ENCODE measurements around the gene DUS4L.
A peak's percentile ranks its signal among the peaks of the same experiment; 100 is the strongest.

Gene DUS4L

DNA sequence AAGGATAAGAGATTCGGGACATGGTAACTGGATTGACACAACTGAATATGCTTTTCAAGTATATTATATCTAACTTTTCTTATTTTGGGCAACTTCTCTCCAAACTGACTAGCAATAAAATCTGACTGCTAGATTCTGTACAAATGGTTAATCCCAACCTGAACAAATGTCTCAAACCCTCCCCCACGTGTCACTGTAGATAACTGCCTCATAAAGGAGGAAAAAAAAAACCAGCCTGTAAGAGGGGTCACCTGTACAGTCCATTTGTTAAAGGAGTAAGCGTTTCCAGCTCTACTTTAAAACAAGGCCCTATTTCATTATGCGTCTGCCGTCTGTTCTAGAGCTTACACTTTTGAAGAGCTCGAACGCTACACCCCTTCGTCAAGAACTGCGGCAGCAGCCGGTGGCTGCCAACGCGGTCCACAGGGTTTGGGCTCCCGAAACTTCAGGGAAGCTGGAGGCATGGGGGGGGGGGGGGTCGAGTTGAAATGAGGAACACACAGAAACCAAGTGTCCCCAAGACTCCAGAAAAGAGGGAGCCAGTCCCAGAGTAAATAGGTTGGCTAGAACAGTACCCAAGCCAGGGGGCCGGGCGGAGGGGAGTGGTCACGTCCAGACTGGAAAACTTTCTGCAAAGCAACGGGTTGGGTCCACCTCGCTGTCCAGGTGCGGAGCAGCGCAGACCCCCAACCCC is 543 bp upstream of the DUS4L start:
- H3K4me1 ChIP-seq (ENCODE audit: insufficient read depth, insufficient read length) = no peaks in the 10 kb centered on the region
- DNase-seq (ENCODE audit: low read depth, low spot score) = no peak
- no peak for TF ChIP-seq SUZ12 (IDR thresholded peaks at IDR 0.05; ENCODE audit: extremely low read depth, insufficient read depth, insufficient read length)
- TF ChIP-seq ZNF274 (IDR thresholded peaks at IDR 0.05; ENCODE audit: low read depth, low read length) = no peak
- TF ChIP-seq YY1 (IDR thresholded peaks at IDR 0.05; ENCODE audit: insufficient read depth, insufficient read length) = no peak
- no peaks in the 10 kb centered on the region for H3K27me3 ChIP-seq (ENCODE audit: insufficient read depth, insufficient read length)
- H3K36me3 ChIP-seq (ENCODE audit: insufficient read depth, insufficient read length, low read length) = peaks cover 13% of the 10 kb centered on the region
- H3K4me3 ChIP-seq (ENCODE audit: insufficient read length, low read depth) = peak overlapping the region; percentile 86
- no peaks in the 10 kb centered on the region for H3K9me3 ChIP-seq (ENCODE audit: insufficient read depth, low read length)
- peak overlapping the region; percentile 89 for H3K9ac ChIP-seq (ENCODE audit: insufficient read length, low read depth)

DNA sequence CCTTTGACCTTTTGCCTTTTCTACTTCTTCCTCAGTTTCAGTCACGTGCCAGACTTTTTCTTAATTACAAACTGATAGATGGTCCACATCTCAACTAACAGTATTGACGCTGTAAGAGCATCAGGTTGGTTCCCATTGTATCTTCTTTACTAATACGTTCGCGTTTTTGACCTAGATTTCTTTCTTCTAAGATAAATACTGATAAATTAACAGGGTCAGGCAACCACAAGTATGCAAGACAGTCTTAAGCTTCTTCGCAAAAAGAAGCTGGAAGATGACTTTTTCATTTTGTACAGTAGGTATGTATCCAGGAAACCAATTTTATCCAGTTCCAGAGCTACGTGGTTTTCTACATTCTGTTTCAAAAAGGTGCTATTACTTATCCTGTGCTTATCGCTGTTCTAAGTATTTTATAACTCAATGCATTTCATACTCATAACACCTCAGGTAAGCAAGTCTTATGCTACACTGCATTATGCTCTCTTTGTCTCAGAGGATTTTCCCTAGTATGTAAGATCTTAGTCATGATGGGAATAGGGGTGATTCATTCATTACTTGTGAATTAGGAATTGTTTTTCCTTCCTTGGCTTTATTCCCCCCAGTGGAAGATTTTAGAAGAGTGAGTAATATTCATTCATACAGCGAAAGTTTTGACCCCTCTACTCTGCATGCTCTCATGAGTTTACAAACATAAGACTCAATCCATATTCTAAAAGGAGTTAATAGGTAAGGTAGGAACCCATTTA is 955 bp downstream of the DUS4L start:
- Histone ChIP-seq H3K9ac (ENCODE audit: insufficient read length, low read depth) (peak overlapping the region; percentile 90), H3K9me3 (ENCODE audit: insufficient read depth, low read length) (no peaks in the 10 kb centered on the region), H3K4me3 (ENCODE audit: insufficient read length, low read depth) (peak overlapping the region; percentile 86), H3K36me3 (ENCODE audit: insufficient read depth, insufficient read length, low read length) (peaks cover 18% of the 10 kb centered on the region), H3K27me3 (ENCODE audit: insufficient read depth, insufficient read length) (no peaks in the 10 kb centered on the region), H3K4me1 (ENCODE audit: insufficient read depth, insufficient read length) (no peaks in the 10 kb centered on the region)
- TF ChIP-seq ZNF274 (IDR thresholded peaks at IDR 0.05; ENCODE audit: low read depth, low read length) = no peak
- DNase-seq (ENCODE audit: low read depth, low spot score) = no peak

DNA sequence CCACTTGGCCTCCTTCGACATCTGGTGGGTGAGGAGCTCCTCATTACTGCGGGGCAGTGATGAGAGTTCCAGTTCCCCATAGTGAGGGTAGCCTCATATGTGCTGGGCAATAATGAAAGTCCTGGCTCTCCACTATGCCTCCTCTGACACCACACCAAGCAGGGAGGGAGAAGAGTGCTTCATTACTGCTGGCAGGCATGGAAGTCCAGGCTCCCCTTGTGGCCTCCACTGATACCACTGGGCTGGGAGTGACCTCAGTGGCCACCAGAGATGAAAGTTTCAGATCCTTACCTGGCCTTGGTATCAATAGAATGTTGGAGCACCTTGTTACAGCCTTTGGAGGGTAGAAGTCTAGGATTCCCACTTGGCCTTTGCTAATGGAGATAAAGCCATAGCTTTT is 6.5 kb downstream of the DUS4L start:
- H3K4me1 ChIP-seq (ENCODE audit: insufficient read depth, insufficient read length) = no peaks in the 10 kb centered on the region
- no peak overlapping the region for H3K4me3 ChIP-seq (ENCODE audit: insufficient read length, low read depth)
- H3K27me3 ChIP-seq (ENCODE audit: insufficient read depth, insufficient read length) = no peaks in the 10 kb centered on the region
- no peak overlapping the region for H3K9ac ChIP-seq (ENCODE audit: insufficient read length, low read depth)
- TF ChIP-seq YY1 (IDR thresholded peaks at IDR 0.05; ENCODE audit: insufficient read depth, insufficient read length) (no peak), ZNF274 (IDR thresholded peaks at IDR 0.05; ENCODE audit: low read depth, low read length) (no peak), SUZ12 (IDR thresholded peaks at IDR 0.05; ENCODE audit: extremely low read depth, insufficient read depth, insufficient read length) (no peak)
- peaks cover 38% of the 10 kb centered on the region for H3K36me3 ChIP-seq (ENCODE audit: insufficient read depth, insufficient read length, low read length)
- no peaks in the 10 kb centered on the region for H3K9me3 ChIP-seq (ENCODE audit: insufficient read depth, low read length)
- no peak for DNase-seq (ENCODE audit: low read depth, low spot score)

GRCh38 chr7:107573537-107573936 is 9.8 kb downstream of the DUS4L start:
- Histone ChIP-seq H3K4me1 (ENCODE audit: insufficient read depth, insufficient read length) (no peaks in the 10 kb centered on the region), H3K4me3 (ENCODE audit: insufficient read length, low read depth) (no peak overlapping the region), H3K27me3 (ENCODE audit: insufficient read depth, insufficient read length) (no peaks in the 10 kb centered on the region), H3K9me3 (ENCODE audit: insufficient read depth, low read length) (no peaks in the 10 kb centered on the region), H3K36me3 (ENCODE audit: insufficient read depth, insufficient read length, low read length) (peaks cover 30% of the 10 kb centered on the region), H3K9ac (ENCODE audit: insufficient read length, low read depth) (no peak overlapping the region)
- no peak for DNase-seq (ENCODE audit: low read depth, low spot score)
- TF ChIP-seq YY1 (IDR thresholded peaks at IDR 0.05; ENCODE audit: insufficient read depth, insufficient read length) = no peak
- no peak for TF ChIP-seq ZNF274 (IDR thresholded peaks at IDR 0.05; ENCODE audit: low read depth, low read length)
- no peak for TF ChIP-seq SUZ12 (IDR thresholded peaks at IDR 0.05; ENCODE audit: extremely low read depth, insufficient read depth, insufficient read length)

DNA sequence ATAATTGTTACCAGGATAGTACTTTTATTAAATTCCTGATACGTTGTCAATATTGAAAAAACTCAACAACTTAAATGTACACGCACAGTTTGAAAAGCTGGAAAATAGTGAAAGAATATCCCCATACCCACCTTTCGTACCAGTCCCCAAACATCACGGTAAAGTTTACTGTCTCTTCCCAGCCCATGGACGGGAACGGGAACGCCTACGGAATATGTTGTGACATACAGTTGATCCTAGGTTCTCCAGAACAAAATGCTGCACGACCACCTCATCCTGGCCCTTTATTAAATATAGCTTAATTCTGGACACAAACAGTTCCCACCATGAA is 15.7 kb downstream of the DUS4L start:
- Histone ChIP-seq H3K9ac (ENCODE audit: insufficient read length, low read depth) (peak overlapping the region; percentile 84), H3K27me3 (ENCODE audit: insufficient read depth, insufficient read length) (no peaks in the 10 kb centered on the region), H3K4me3 (ENCODE audit: insufficient read length, low read depth) (peak overlapping the region; percentile 65), H3K9me3 (ENCODE audit: insufficient read depth, low read length) (no peaks in the 10 kb centered on the region), H3K4me1 (ENCODE audit: insufficient read depth, insufficient read length) (no peaks in the 10 kb centered on the region), H3K36me3 (ENCODE audit: insufficient read depth, insufficient read length, low read length) (peaks cover 19% of the 10 kb centered on the region)
- DNase-seq (ENCODE audit: low read depth, low spot score) = no peak
- TF ChIP-seq YY1 (IDR thresholded peaks at IDR 0.05; ENCODE audit: insufficient read depth, insufficient read length) = no peak
- TF ChIP-seq ZNF274 (IDR thresholded peaks at IDR 0.05; ENCODE audit: low read depth, low read length) = no peak
- TF ChIP-seq SUZ12 (IDR thresholded peaks at IDR 0.05; ENCODE audit: extremely low read depth, insufficient read depth, insufficient read length) = no peak

- no peak for TF ChIP-seq SUZ12 (IDR thresholded peaks at IDR 0.05; ENCODE audit: extremely low read depth, insufficient read depth, insufficient read length)
- TF ChIP-seq ZNF274 (IDR thresholded peaks at IDR 0.05; ENCODE audit: low read depth, low read length) = no peak
- Histone ChIP-seq H3K36me3 (ENCODE audit: insufficient read depth, insufficient read length, low read length) (peaks cover 23% of the 10 kb centered on the region), H3K4me3 (ENCODE audit: insufficient read length, low read depth) (peak within 1 kb of the TSS; percentile 65), H3K9ac (ENCODE audit: insufficient read length, low read depth) (peak within 1 kb of the TSS; percentile 84), H3K27me3 (ENCODE audit: insufficient read depth, insufficient read length) (no peaks in the 10 kb centered on the region), H3K4me1 (ENCODE audit: insufficient read depth, insufficient read length) (no peaks in the 10 kb centered on the region), H3K9me3 (ENCODE audit: insufficient read depth, low read length) (no peaks in the 10 kb centered on the region)
- no peak for DNase-seq (ENCODE audit: low read depth, low spot score)
Measured at GRCh38 chr7:107579885-107580715, 16.3 kb downstream of the DUS4L start, which contains the start of gene BCAP29. Gene BCAP29, plus strand, starts transcription at chr7:107580246. Its CDS starts 527 bp downstream, at chr7:107580773.

Data from NT2/D1 (cell line).